HepG2 (cell line): Measurements from ENCODE around the gene GATA5. TPM values are rescaled to one million over a fixed set of nuclear protein-coding genes. Genes with fewer than 3 reads are reported as not detected.

Experiments
- ATAC-seq: fragments of 200-7000 bp; cut with Tn5 transposase; 3 replicates; pipeline ENCODE4 v1.9.1; 2020; ENCODE audit warnings: mild to moderate bottlenecking, moderate library complexity
- BruUV-seq: library from RNA; stranded (reverse); fragments of 400-500 nt; replicated peaks from 2 replicates; lab custom pipeline; 2021; lab: Mats Ljungman, UMichigan
- CTCF ChIA-PET: fragments of 300-600 bp; formaldehyde crosslinking; extraction: SDS; loops from one replicate; lab custom pipeline; 2021; ENCODE audit warnings: low total read pairs, inconsistent platforms, low intra/inter-chr PET ratio; lab: Yijun Ruan, JAX
- POLR2A ChIA-PET: fragments of 350-600 bp; sonication (Branson Sonifier 250); formaldehyde crosslinking; loops from one replicate; lab custom pipeline; 2020; ENCODE audit warnings: antibody characterized with exemption, inconsistent platforms; lab: Yijun Ruan, JAX
- DNase-seq: peaks from one replicate; pipeline ENCODE4 v3.0.0-alpha.2; 2015; ENCODE audit warnings: low spot score
- FAIRE-seq: peaks from 3 replicates; lab custom pipeline; 2011; peaks lifted over from hg19 to GRCh38; lab: Jason Lieb, UNC
- H2AFZ ChIP-seq: one replicate; pipeline ENCODE4 v1.6.1; 2011; ENCODE audit warnings: low read length, inconsistent platforms
- H3K27ac ChIP-seq: fragments of 300-600 bp; 3 replicates; pipeline ENCODE4 v1.8.0; 2011; ENCODE audit warnings: mixed run types, mild to moderate bottlenecking, mixed read lengths, low read length, inconsistent platforms; ENCODE audit not compliant: insufficient read depth; ENCODE audit errors: extremely low read length
- H3K27me3 ChIP-seq, 2 experiments: fragments of 200-600 bp in 1 of 2; 2 replicates in 1 of 2; 3 replicates in 1 of 2; pipeline versions ENCODE4 v1.6.0 to v1.8.0; 2011; ENCODE audit warnings: low read length in 2 of 2, mild to moderate bottlenecking in 2 of 2, moderate library complexity in 2 of 2, inconsistent platforms in 1 of 2; ENCODE audit not compliant: insufficient read depth in 2 of 2, control insufficient read depth in 1 of 2
- H3K36me3 ChIP-seq, 2 experiments: fragments of 200-600 bp in 1 of 2; replicated peaks in 1 of 2; 2 replicates in 1 of 2; 3 replicates in 1 of 2; pipeline versions ENCODE4 v1.5.1 to v1.8.0; 2011; ENCODE audit warnings: low read length in 2 of 2, inconsistent platforms in 1 of 2; ENCODE audit not compliant: insufficient read depth in 2 of 2, control insufficient read depth in 1 of 2
- H3K4me1 ChIP-seq: 2 replicates; pipeline ENCODE4 v1.5.1; 2012; ENCODE audit warnings: low read length, inconsistent platforms; ENCODE audit not compliant: insufficient read depth
- H3K4me2 ChIP-seq: 2 replicates; pipeline ENCODE4 v1.6.0; 2011; ENCODE audit warnings: low read depth, low read length, inconsistent platforms
- H3K4me3 ChIP-seq, 3 experiments: fragments of 200-600 bp in 1 of 3; sonication (generic), shearing (Covaris generic) in 1 of 3; replicated peaks in 1 of 3; 2 replicates each; pipeline ENCODE4 v1.5.1; 2011 to 2016; ENCODE audit warnings: low read length in 3 of 3, inconsistent platforms in 2 of 3, low read depth in 2 of 3, mild to moderate bottlenecking in 2 of 3, control low read depth in 1 of 3, mixed read lengths in 1 of 3; ENCODE audit not compliant: insufficient read depth in 1 of 3
- H3K79me2 ChIP-seq: one replicate; pipeline ENCODE4 v1.6.1; 2011; ENCODE audit warnings: low read length, inconsistent platforms; ENCODE audit not compliant: insufficient read depth
- H3K9ac ChIP-seq: 2 replicates; pipeline ENCODE4 v1.6.0; 2011; ENCODE audit warnings: mild to moderate bottlenecking, low read depth, low read length, inconsistent platforms; ENCODE audit not compliant: insufficient read depth
- H3K9me3 ChIP-seq: 2 replicates; pipeline ENCODE4 v1.5.1; 2012; ENCODE audit warnings: mild to moderate bottlenecking, low read length
- H4K20me1 ChIP-seq: 2 replicates; pipeline ENCODE4 v1.6.0; 2011; ENCODE audit warnings: inconsistent platforms, mild to moderate bottlenecking, low read length, moderate library complexity; ENCODE audit not compliant: insufficient read depth
- ATF7-NPFF ChIP-seq: sonication (generic); formaldehyde crosslinking; IDR thresholded peaks from 2 replicates; pipeline ENCODE4 v1.8.1; 2023; ENCODE audit warnings: mild to moderate bottlenecking, low read depth, missing genetic modification reagents, moderate library complexity
- HNF4A ChIP-seq: sonication (generic); formaldehyde crosslinking; IDR thresholded peaks from 2 replicates; pipeline ENCODE4 v1.4.0; 2020; ENCODE audit warnings: missing genetic modification reagents
- HNRNPK ChIP-seq: fragments of 200-400 bp; formaldehyde crosslinking; IDR thresholded peaks from 2 replicates; pipeline ENCODE4 v1.6.1; 2018; ENCODE audit warnings: low read length, low read depth, moderate library complexity, mild to moderate bottlenecking; ENCODE audit not compliant: poor library complexity, severe bottlenecking
- KAT7 ChIP-seq: IDR thresholded peaks from 2 replicates; pipeline ENCODE4 v1.6.1; 2018; ENCODE audit warnings: borderline replicate concordance, missing compliant biosample characterization
- PCBP1 ChIP-seq: fragments of 200-400 bp; formaldehyde crosslinking; IDR thresholded peaks from 2 replicates; pipeline ENCODE4 v1.6.1; 2017; ENCODE audit warnings: mild to moderate bottlenecking, low read depth, low read length, borderline replicate concordance
- RNF219 ChIP-seq: sonication (generic); formaldehyde crosslinking; IDR thresholded peaks from 2 replicates; pipeline ENCODE4 v1.5.0; 2020; ENCODE audit warnings: mild to moderate bottlenecking, missing genetic modification reagents
- SMAD1 ChIP-seq: sonication (generic); formaldehyde crosslinking; IDR thresholded peaks from 2 replicates; pipeline ENCODE4 v1.4.0; 2020; ENCODE audit warnings: missing genetic modification reagents, low read depth, mild to moderate bottlenecking, borderline replicate concordance
- ZBTB8A ChIP-seq: sonication (generic); formaldehyde crosslinking; IDR thresholded peaks from 2 replicates; pipeline ENCODE4 v1.4.0; 2020; ENCODE audit warnings: mild to moderate bottlenecking, low read depth, missing genetic modification reagents, borderline replicate concordance
- ZFP82 ChIP-seq: sonication (generic); formaldehyde crosslinking; IDR thresholded peaks from 2 replicates; pipeline ENCODE4 v1.5.1; 2020; ENCODE audit warnings: mild to moderate bottlenecking, missing genetic modification reagents, borderline replicate concordance
- ZMYM4 ChIP-seq: sonication (generic); formaldehyde crosslinking; IDR thresholded peaks from 2 replicates; pipeline ENCODE4 v1.8.1; 2023; ENCODE audit warnings: mild to moderate bottlenecking, missing genetic modification reagents
- ZNF343 ChIP-seq: sonication (generic); formaldehyde crosslinking; IDR thresholded peaks from 2 replicates; pipeline ENCODE4 v1.4.0; 2020; ENCODE audit warnings: mild to moderate bottlenecking, missing genetic modification reagents
- ZNF556 ChIP-seq: sonication (generic); formaldehyde crosslinking; IDR thresholded peaks from 2 replicates; pipeline ENCODE4 v1.4.0; 2020; ENCODE audit warnings: mild to moderate bottlenecking, missing genetic modification reagents, borderline replicate concordance
- ZNF572 ChIP-seq: sonication (generic); formaldehyde crosslinking; IDR thresholded peaks from 2 replicates; pipeline ENCODE4 v1.5.1; 2020; ENCODE audit warnings: mild to moderate bottlenecking, missing genetic modification reagents
- ZNF674 ChIP-seq: sonication (generic); formaldehyde crosslinking; IDR thresholded peaks from 2 replicates; pipeline ENCODE4 v1.5.0; 2020; ENCODE audit warnings: low read depth, mild to moderate bottlenecking, missing genetic modification reagents
- WGBS: methylation state at CpG from one replicate; pipeline ENCODE4 v1.1.6; 2017; ENCODE audit warnings: low lambda C conversion rate; 5-methylcytosine and 5-hydroxymethylcytosine counted together
- in situ Hi-C: cut with HindIII; loops from 2 replicates; pipeline ENCODE4 v1.10.0; 2017; ENCODE audit warnings: low pct_unique_long_range_greater_than_20kb; ENCODE audit not compliant: extremely low pct_ligation_motif_present
- intact Hi-C: fragments of 100-400 bp; cut with micrococcal nuclease; formaldehyde crosslinking; loops from one replicate; pipeline ENCODE4 v1.10.0; 2022; ENCODE audit not compliant: unreplicated experiment
- polyA plus RNA-seq, 8 experiments: library from polyadenylated mRNA; depleted of rRNA in 3 of 8; stranded (reverse) in 7 of 8; unstranded in 1 of 8; fragments of >200 nt; fragmentation: Illumina TruSeq in 4 of 8; extraction: Trizol in 4 of 8; gene quantifications; 2 replicates each; pipeline versions ENCODE4 v1.2.1 to v1.2.3, GENCODE V29; 2011 to 2016; ENCODE audit warnings: low read depth in 4 of 8, missing spikeins in 1 of 8, mixed read lengths in 1 of 8; ENCODE audit not compliant: insufficient read depth in 1 of 8
- total RNA-seq, 5 experiments: library from RNA; depleted of rRNA; stranded (reverse); fragments of >200 nt; fragmentation: Illumina TruSeq; extraction: Trizol; gene quantifications; 2 replicates each; pipeline ENCODE4 v1.2.3, GENCODE V29; 2016; ENCODE audit warnings: low read depth in 1 of 5
- TF ChIP-seq, protein P1 (sequence below): sonication (generic); formaldehyde crosslinking; IDR thresholded peaks from 2 replicates; pipeline ENCODE4 v1.4.0; 2020; ENCODE audit warnings: missing genetic modification reagents
- TF ChIP-seq, protein P2 (sequence below): IDR thresholded peaks from 2 replicates; pipeline ENCODE4 v1.6.1; 2016

Gene GATA5
- total and polyA plus RNA-seq, 2 of the 13 experiments (the other 11 are each of a cell fraction or from before 2014, with no cell fraction given) = 0.12 to 0.20 TPM

DNA sequence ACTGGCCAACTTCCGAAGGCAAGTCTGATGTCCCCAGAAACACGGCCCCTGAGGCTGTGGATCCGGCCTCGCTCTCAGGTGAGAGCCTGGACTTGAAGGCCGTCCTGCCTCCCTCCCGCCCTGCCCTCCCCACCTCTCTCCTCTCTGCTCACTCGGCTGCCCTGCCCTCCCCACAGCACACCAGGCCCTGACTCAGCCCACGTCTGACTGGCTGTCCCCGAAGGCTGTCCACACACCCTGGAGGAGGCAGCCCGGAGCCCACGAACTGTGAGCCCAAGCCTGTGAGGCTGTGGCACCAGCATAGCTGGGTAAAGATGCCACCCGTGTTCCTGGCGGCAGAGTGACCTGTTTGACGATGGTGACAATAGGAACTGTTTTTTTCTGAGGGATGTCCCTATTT is 16.3 kb downstream of the GATA5 start (continued):
- no peak for TF ChIP-seq RNF219
- TF ChIP-seq ZMYM4 (CRISPR knock-in tag) = no peak
- TF ChIP-seq ZNF674 = no peak
- TF ChIP-seq ZNF572 = no peak
- no peak for TF ChIP-seq ZNF556 (CRISPR knock-in tag)
- TF ChIP-seq, protein P1, sequence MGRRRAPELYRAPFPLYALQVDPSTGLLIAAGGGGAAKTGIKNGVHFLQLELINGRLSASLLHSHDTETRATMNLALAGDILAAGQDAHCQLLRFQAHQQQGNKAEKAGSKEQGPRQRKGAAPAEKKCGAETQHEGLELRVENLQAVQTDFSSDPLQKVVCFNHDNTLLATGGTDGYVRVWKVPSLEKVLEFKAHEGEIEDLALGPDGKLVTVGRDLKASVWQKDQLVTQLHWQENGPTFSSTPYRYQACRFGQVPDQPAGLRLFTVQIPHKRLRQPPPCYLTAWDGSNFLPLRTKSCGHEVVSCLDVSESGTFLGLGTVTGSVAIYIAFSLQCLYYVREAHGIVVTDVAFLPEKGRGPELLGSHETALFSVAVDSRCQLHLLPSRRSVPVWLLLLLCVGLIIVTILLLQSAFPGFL (CRISPR knock-in tag) = no peak
- no peak for TF ChIP-seq ZFP82 (CRISPR knock-in tag)

- ChIA-PET POLR2A (no interaction called here), CTCF (no interaction called here)
- DNase-seq (no peak), FAIRE-seq (no peak), ATAC-seq (no peak)
- no peaks in the 10 kb centered on the region for H3K36me3 ChIP-seq
- H3K27ac ChIP-seq = no peak overlapping the region
- intact Hi-C loops (no loop called here), in situ Hi-C loops (no loop called here)
- 34% methylated on average over 17 of the region's 41 CpGs for WGBS
- H3K27me3 ChIP-seq = peaks cover 43 to 91% of the 10 kb centered on the region in 2 experiments
- no peaks in the 10 kb centered on the region for H3K79me2 ChIP-seq
- BruUV-seq = no TSS peak
- no peak overlapping the region for H3K4me2 ChIP-seq
- no peak overlapping the region for H3K4me3 ChIP-seq
- H3K9ac ChIP-seq = no peak overlapping the region
- no peaks in the 10 kb centered on the region for H3K9me3 ChIP-seq
- no peaks in the 10 kb centered on the region; the same call in 1 of the 2 replicates for H4K20me1 ChIP-seq
- no peaks in the 10 kb centered on the region for H3K4me1 ChIP-seq
- no peak overlapping the region for H2AFZ ChIP-seq
- TF ChIP-seq PCBP1 (peak; percentile 17; the same call in 1 of the 2 replicates), SMAD1 (CRISPR knock-in tag) (no peak), ZBTB8A (CRISPR knock-in tag) (no peak), HNRNPK (peak; percentile 18), ATF7-NPFF (no peak), ZNF343 (CRISPR knock-in tag) (no peak), KAT7 (CRISPR knock-in tag) (no peak), HNF4A (CRISPR knock-in tag) (no peak)
- TF ChIP-seq, protein P2, sequence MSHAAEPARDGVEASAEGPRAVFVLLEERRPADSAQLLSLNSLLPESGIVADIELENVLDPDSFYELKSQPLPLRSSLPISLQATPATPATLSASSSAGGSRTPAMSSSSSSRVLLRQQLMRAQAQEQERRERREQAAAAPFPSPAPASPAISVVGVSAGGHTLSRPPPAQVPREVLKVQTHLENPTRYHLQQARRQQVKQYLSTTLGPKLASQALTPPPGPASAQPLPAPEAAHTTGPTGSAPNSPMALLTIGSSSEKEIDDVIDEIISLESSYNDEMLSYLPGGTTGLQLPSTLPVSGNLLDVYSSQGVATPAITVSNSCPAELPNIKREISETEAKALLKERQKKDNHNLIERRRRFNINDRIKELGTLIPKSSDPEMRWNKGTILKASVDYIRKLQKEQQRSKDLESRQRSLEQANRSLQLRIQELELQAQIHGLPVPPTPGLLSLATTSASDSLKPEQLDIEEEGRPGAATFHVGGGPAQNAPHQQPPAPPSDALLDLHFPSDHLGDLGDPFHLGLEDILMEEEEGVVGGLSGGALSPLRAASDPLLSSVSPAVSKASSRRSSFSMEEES (CRISPR knock-in tag) = no peak
Observed at GRCh38 chr20:62458275-62459251, 17.2 kb downstream of the GATA5 start.
